AG04450 (cell line): ENCODE measurements around the gene MAGEB18. TPM values are rescaled to one million over a fixed set of nuclear protein-coding genes. Genes with fewer than 3 reads are reported as not detected.

Experiments
- CTCF ChIA-PET: fragments of 300-600, 350-600 bp; formaldehyde crosslinking; extraction: SDS; loops from one replicate; lab custom pipeline; 2022; ENCODE audit warnings: antibody characterized with exemption, inconsistent platforms; lab: Charles Lee
- POLR2A ChIA-PET: fragments of 350-600 bp; formaldehyde crosslinking; extraction: SDS; loops from one replicate; lab custom pipeline; 2021; ENCODE audit warnings: antibody characterized with exemption, inconsistent platforms; lab: Yijun Ruan, JAX
- DNase-seq: peaks from one replicate; pipeline ENCODE4 v3.0.0-alpha.2; 2011; ENCODE audit warnings: low read depth, low spot score
- H3K27ac ChIP-seq: one replicate; pipeline ENCODE4 v1.5.1; 2012; ENCODE audit warnings: low read depth, low read length, control low read depth
- H3K27me3 ChIP-seq: one replicate; pipeline ENCODE4 v1.6.0; 2012; ENCODE audit warnings: low read length; ENCODE audit not compliant: control insufficient read depth, insufficient read depth
- H3K4me3 ChIP-seq: 2 replicates; pipeline ENCODE4 v1.5.1; 2011; ENCODE audit warnings: mild to moderate bottlenecking, low read depth, low read length, control low read depth
- H3K9me3 ChIP-seq: 2 replicates; pipeline ENCODE4 v1.5.1; 2012; ENCODE audit warnings: low read length; ENCODE audit not compliant: control insufficient read depth, insufficient read depth
- polyA minus RNA-seq: library from RNA; depleted of rRNA, polyadenylated mRNA; stranded (reverse); fragments of >200 nt; gene quantifications from 2 replicates; pipeline ENCODE4 v1.2.3, GENCODE V29; 2011; rRNA and poly(A)+ RNA removed
- polyA plus RNA-seq: library from polyadenylated mRNA; depleted of rRNA; stranded (reverse); fragments of >200 nt; gene quantifications from 2 replicates; pipeline ENCODE4 v1.2.3, GENCODE V29; 2011; rRNA removed
- TF ChIP-seq, protein P1 (sequence below): IDR thresholded peaks from 2 replicates; pipeline ENCODE4 v1.5.1; 2011; ENCODE audit warnings: low read depth, low read length, control low read depth, inconsistent platforms

MAGEB18 gene
- polyA plus RNA-seq (not detected in 2 replicates), polyA minus RNA-seq (not detected in 2 replicates)

- no peaks in the 10 kb centered on the region; the same call in 1 of the 2 replicates for H3K9me3 ChIP-seq
- CTCF ChIA-PET, result no interaction called here
- no peaks in the 10 kb centered on the region for H3K27me3 ChIP-seq
- no peak within 1 kb of the TSS for H3K4me3 ChIP-seq
- TF ChIP-seq, protein P1, sequence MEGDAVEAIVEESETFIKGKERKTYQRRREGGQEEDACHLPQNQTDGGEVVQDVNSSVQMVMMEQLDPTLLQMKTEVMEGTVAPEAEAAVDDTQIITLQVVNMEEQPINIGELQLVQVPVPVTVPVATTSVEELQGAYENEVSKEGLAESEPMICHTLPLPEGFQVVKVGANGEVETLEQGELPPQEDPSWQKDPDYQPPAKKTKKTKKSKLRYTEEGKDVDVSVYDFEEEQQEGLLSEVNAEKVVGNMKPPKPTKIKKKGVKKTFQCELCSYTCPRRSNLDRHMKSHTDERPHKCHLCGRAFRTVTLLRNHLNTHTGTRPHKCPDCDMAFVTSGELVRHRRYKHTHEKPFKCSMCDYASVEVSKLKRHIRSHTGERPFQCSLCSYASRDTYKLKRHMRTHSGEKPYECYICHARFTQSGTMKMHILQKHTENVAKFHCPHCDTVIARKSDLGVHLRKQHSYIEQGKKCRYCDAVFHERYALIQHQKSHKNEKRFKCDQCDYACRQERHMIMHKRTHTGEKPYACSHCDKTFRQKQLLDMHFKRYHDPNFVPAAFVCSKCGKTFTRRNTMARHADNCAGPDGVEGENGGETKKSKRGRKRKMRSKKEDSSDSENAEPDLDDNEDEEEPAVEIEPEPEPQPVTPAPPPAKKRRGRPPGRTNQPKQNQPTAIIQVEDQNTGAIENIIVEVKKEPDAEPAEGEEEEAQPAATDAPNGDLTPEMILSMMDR, result no peak
- DNase-seq, result no peak
- POLR2A ChIA-PET, result no interaction called here
- no peak within 1 kb of the TSS for H3K27ac ChIP-seq
These were observed at the start of gene MAGEB18 for GRCh38 chrX:26138274-26138673. Gene MAGEB18 (plus strand): TSS chrX:26138343. CDS start chrX:26138986, 643 bp downstream.

DNA sequence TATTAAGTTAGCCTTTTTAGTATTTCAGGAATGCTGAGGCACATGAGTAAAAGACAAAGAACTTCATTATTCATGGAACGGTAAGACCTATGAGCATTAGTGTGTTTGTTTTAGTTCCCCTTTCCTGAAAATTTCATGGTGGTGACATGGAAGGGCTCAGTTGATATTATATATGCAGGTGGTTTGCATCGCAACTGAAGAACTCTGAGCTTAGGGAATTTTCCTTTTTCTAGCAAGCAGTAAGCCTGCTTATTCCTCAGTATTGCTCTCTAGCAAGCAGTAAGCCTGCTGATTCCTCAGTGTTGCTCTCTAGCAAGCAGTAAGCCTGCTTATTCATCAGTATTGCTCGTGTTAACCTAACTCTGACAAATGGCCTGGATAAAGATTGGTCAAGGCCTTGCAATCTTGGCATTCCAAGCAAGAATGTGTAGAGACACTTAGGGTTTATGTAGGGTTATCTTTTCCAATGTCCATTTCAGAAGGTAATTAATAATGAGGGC lies 37.7 kb upstream of the MAGEB18 start:
- no peak for DNase-seq
- no peaks in the 10 kb centered on the region for H3K9me3 ChIP-seq
- TF ChIP-seq, protein P1, result no peak
- no peak overlapping the region for H3K4me3 ChIP-seq
- H3K27me3 ChIP-seq, result no peaks in the 10 kb centered on the region
- CTCF ChIA-PET, result no interaction called here
- POLR2A ChIA-PET, result no interaction called here
- H3K27ac ChIP-seq, result no peak overlapping the region

DNA sequence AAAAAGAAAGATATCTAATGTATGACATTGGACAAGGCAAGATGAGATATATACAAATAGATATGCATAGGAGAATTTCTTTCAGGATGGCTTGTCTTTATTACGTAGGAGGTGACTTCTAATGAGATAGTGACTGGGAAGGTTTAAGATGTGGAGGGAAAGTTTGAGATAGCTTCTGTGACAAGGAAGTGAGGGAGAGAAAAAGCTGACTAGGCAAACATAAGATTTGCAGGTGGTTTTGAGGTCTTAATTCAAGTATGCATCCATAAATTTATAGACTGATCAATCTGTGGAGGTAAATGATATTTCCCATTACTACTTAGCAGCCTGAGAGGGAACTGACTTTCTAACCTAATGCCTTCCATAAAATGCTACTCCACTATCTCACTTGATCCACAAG lies 29.0 kb upstream of the MAGEB18 start:
- TF ChIP-seq, protein P1, result no peak
- Histone ChIP-seq H3K27me3 (no peaks in the 10 kb centered on the region), H3K4me3 (no peak overlapping the region), H3K27ac (no peak overlapping the region), H3K9me3 (no peaks in the 10 kb centered on the region)
- ChIA-PET CTCF (no interaction called here), POLR2A (no interaction called here)
- DNase-seq, result no peak

DNA sequence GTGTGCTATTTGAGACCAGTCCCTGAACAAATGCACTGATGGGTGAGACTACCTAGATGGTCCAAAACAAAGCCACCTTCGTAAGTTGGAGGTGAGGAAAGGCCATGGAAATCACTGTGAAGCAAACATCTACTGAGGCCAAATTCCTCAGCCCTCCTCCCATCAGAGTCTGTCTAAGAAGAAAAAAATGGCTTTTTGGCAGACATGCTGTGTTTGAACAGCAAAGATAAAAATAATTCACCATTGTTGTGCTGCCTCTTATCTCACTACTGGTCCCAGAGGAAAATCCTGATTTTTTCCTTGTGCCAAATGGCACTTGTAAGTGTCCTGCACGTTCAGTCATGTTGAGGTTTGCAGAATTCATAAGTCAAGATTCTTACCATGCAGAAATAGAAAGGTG lies 7.9 kb downstream of the MAGEB18 start:
- Histone ChIP-seq H3K4me3 (no peak overlapping the region), H3K27me3 (no peaks in the 10 kb centered on the region), H3K9me3 (no peaks in the 10 kb centered on the region; the same call in 1 of the 2 replicates), H3K27ac (no peak overlapping the region)
- no peak for DNase-seq
- TF ChIP-seq, protein P1, result no peak
- ChIA-PET CTCF (no interaction called here), POLR2A (no interaction called here)

DNA sequence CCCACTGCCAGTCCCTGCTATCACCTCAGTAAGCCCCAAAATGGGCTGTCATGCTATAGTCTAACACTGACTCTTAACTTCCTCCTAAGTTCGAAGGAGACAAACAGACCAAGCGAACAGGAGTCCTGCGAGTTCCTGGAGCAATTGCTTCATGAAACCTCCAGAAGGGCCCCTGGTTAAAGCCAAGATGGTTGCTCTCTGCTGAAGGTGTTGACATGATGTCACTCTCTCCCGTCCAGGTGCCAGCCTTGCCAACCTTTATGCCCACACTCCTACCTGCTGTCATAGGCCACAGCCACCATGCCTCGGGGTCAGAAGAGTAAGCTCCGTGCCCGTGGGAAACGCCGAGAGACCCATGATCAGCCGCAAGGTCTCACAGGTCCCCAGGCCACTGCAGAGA lies 22.2 kb downstream of the MAGEB18 start, which contains the start of gene MAGEB6B:
Gene MAGEB6B (plus strand): TSS at position 301 of the 400 bp plus-strand sequence. CDS start 0 bp downstream, at position 301.
- Histone ChIP-seq H3K4me3 (no peak within 1 kb of the TSS), H3K9me3 (peaks cover 4% of the 10 kb centered on the region), H3K27me3 (no peaks in the 10 kb centered on the region), H3K27ac (no peak within 1 kb of the TSS)
- ChIA-PET CTCF (no interaction called here), POLR2A (no interaction called here)
- DNase-seq, result no peak
- TF ChIP-seq, protein P1, result no peak

Other genes starting within 250 kb of the MAGEB18 start
- not detected in 2 replicates for gene MAGEB6B, start 22.3 kb downstream of the MAGEB18 start, polyA plus RNA-seq
- not detected in 2 replicates for gene MAGEB6, start 54.1 kb downstream of the MAGEB18 start, polyA plus RNA-seq
- gene MAGEB5, start 77.8 kb downstream of the MAGEB18 start, polyA plus RNA-seq, result not detected in 2 replicates